CD14-positive monocyte (primary cell): Measurements from ENCODE around the gene WTAP. TPM values are rescaled to one million over a fixed set of nuclear protein-coding genes. Genes with fewer than 3 reads are reported as not detected.

Experiments used
- DNase-seq, 3 donors: peaks; one replicate each; pipeline ENCODE4 v3.0.0-alpha.2; 2011 to 2022
- H2AFZ ChIP-seq: 2 replicates; pipeline ENCODE4 v1.6.0; 2012; ENCODE audit warnings: mild to moderate bottlenecking, low read depth, low read length, inconsistent platforms; ENCODE audit not compliant: insufficient read depth, poor library complexity, severe bottlenecking
- H3K27ac ChIP-seq, 2 donors: 1 replicate in 1 of 2; 2 replicates in 1 of 2; pipeline ENCODE4 v1.5.1; 2012 to 2013; ENCODE audit warnings: low read length in 2 of 2, control low read depth in 1 of 2, inconsistent platforms in 1 of 2, low read depth in 1 of 2, mild to moderate bottlenecking in 1 of 2
- H3K27me3 ChIP-seq, 2 donors: one replicate each; pipeline versions ENCODE4 v1.6.0 to v1.6.1; 2011 to 2013; ENCODE audit warnings: low read length in 2 of 2; ENCODE audit not compliant: control insufficient read depth in 2 of 2, insufficient read depth in 2 of 2
- H3K36me3 ChIP-seq, 2 donors: replicated peaks in 1 of 2; 1 replicate in 1 of 2; 2 replicates in 1 of 2; pipeline versions ENCODE4 v1.5.1 to v1.6.1; 2012 to 2013; ENCODE audit warnings: low read length in 2 of 2, control low read depth in 1 of 2, inconsistent platforms in 1 of 2, mild to moderate bottlenecking in 1 of 2; ENCODE audit not compliant: insufficient read depth in 2 of 2, control insufficient read depth in 1 of 2
- H3K4me1 ChIP-seq, 2 donors: 1 replicate in 1 of 2; 2 replicates in 1 of 2; pipeline versions ENCODE4 v1.5.1 to v1.6.1; 2012 to 2013; ENCODE audit warnings: low read length in 2 of 2, control low read depth in 1 of 2, inconsistent platforms in 1 of 2, mild to moderate bottlenecking in 1 of 2, moderate library complexity in 1 of 2; ENCODE audit not compliant: insufficient read depth in 2 of 2, control insufficient read depth in 1 of 2
- H3K4me2 ChIP-seq: replicated peaks from 2 replicates; pipeline ENCODE3; 2012; ENCODE audit warnings: low read length, moderate library complexity, mild to moderate bottlenecking; ENCODE audit not compliant: poor library complexity, severe bottlenecking; ENCODE audit errors: extremely low read depth
- H3K4me3 ChIP-seq, 3 experiments: fragments of 200-600 bp in 1 of 3; sonication (generic) in 1 of 3; replicated peaks in 1 of 3; 1 replicate in 2 of 3; 2 replicates in 1 of 3; pipeline ENCODE4 v1.5.1; 2011 to 2013; ENCODE audit warnings: low read length in 3 of 3, mild to moderate bottlenecking in 3 of 3, control low read depth in 2 of 3, low read depth in 2 of 3, inconsistent platforms in 1 of 3, moderate library complexity in 1 of 3
- H3K79me2 ChIP-seq: 2 replicates; pipeline ENCODE4 v1.6.0; 2012; ENCODE audit warnings: mild to moderate bottlenecking, control low read depth, inconsistent platforms, low read length, moderate library complexity; ENCODE audit not compliant: insufficient read depth
- H3K9ac ChIP-seq: 2 replicates; pipeline ENCODE4 v1.6.0; 2017; ENCODE audit warnings: low read length, mild to moderate bottlenecking; ENCODE audit not compliant: insufficient read depth, poor library complexity, severe bottlenecking
- H3K9me3 ChIP-seq, 2 donors: replicated peaks in 1 of 2; 1 replicate in 1 of 2; 2 replicates in 1 of 2; pipeline versions ENCODE4 v1.5.1 to v1.6.1; 2012 to 2013; ENCODE audit warnings: low read length in 2 of 2, control low read depth in 1 of 2; ENCODE audit not compliant: control insufficient read depth in 1 of 2, insufficient read depth in 1 of 2
- H4K20me1 ChIP-seq: 2 replicates; pipeline ENCODE4 v1.6.0; 2012; ENCODE audit warnings: mild to moderate bottlenecking, low read length, control low read depth, moderate library complexity; ENCODE audit not compliant: insufficient read depth
- H3K27ac Mint-ChIP-seq, 7 donors: one replicate each; pipeline ENCODE4 v1.8.0; 2020; ENCODE audit warnings: mild to moderate bottlenecking in 7 of 7, mixed read lengths in 7 of 7, moderate library complexity in 6 of 7, inconsistent platforms in 2 of 7
- H3K27me3 Mint-ChIP-seq, 3 donors: one replicate each; pipeline ENCODE4 v1.8.0; 2021 to 2022; ENCODE audit warnings: low read depth in 3 of 3, mild to moderate bottlenecking in 3 of 3, mixed read lengths in 3 of 3, moderate library complexity in 3 of 3, inconsistent platforms in 1 of 3
- H3K36me3 Mint-ChIP-seq, 2 donors: one replicate each; pipeline ENCODE4 v1.8.0; 2020; ENCODE audit warnings: mixed read lengths in 2 of 2, inconsistent platforms in 1 of 2, mild to moderate bottlenecking in 1 of 2
- H3K4me1 Mint-ChIP-seq: one replicate; pipeline ENCODE4 v1.8.0; 2020; ENCODE audit warnings: mild to moderate bottlenecking, mixed read lengths
- H3K4me3 Mint-ChIP-seq, 2 donors: one replicate each; pipeline ENCODE4 v1.8.0; 2020; ENCODE audit warnings: mild to moderate bottlenecking in 2 of 2, mixed read lengths in 2 of 2, moderate library complexity in 1 of 2
- H3K9me3 Mint-ChIP-seq, 7 donors: one replicate each; pipeline ENCODE4 v1.8.0; 2020 to 2022; ENCODE audit warnings: mixed read lengths in 7 of 7, mild to moderate bottlenecking in 6 of 7, moderate library complexity in 6 of 7, inconsistent platforms in 2 of 7
- CTCF ChIP-seq: fragments of 200-600 bp; IDR thresholded peaks from one replicate; pipeline ENCODE4 v1.8.0; 2022; ENCODE audit warnings: antibody characterized with exemption, mild to moderate bottlenecking
- WGBS: methylation state at CpG from one replicate; pipeline ENCODE4 v1.1.5; 2013; ENCODE audit warnings: missing lambda C conversion rate; ENCODE audit not compliant: insufficient coverage; 5-methylcytosine and 5-hydroxymethylcytosine counted together
- intact Hi-C, 2 donors: fragments of 100-400 bp; cut with micrococcal nuclease; formaldehyde crosslinking; loops; one replicate each; pipeline versions ENCODE4 v1.15.0 to v1.15.1; 2023
- polyA plus RNA-seq, 3 donors: library from polyadenylated mRNA; depleted of rRNA in 1 of 3; unstranded in 2 of 3; stranded (reverse) in 1 of 3; fragments of 300-500 nt in 2 of 3; fragments of >200 nt in 1 of 3; fragmentation: Illumina TruSeq in 2 of 3; gene quantifications; 1 replicate in 2 of 3; 2 replicates in 1 of 3; pipeline ENCODE4 v1.2.3, GENCODE V29; 2012 to 2021

WTAP gene
- polyA plus RNA-seq, 3 donors = 50.8 to 95.9 (median 94.7) TPM

- Histone ChIP-seq H3K27ac (peak overlapping the region; percentile 94 to 96), H3K4me1 (peaks cover 44 to 64% of the 10 kb centered on the region in 2 donors), H3K36me3 (peaks cover 29 to 49% of the 10 kb centered on the region in 2 donors), H3K9me3 (no peaks in the 10 kb centered on the region), H3K9ac (peak overlapping the region; percentile 88), H3K4me2 (peak overlapping the region; percentile 87), H3K4me3 (peak overlapping the region; percentile 80 to 100 (median 81)), H4K20me1 (peaks cover 64% of the 10 kb centered on the region), H3K27me3 (no peaks in the 10 kb centered on the region), H3K79me2 (peaks cover 64% of the 10 kb centered on the region), H2AFZ (no peak overlapping the region)
- intact Hi-C loops = loop anchor here (5.0 to 10.0 kb wide), 2 partner anchors 96 to 283 kb away; partner anchors contain the start of gene TCP1 (in 1 of the 2)
- DNase-seq = peak; percentile 90 to 98 (median 96)
- Mint-ChIP-seq H3K36me3 (peaks cover 34 to 54% of the 10 kb centered on the region in 2 donors), H3K27ac (peak overlapping the region; percentile 91 to 97 (median 93)), H3K4me3 (peak overlapping the region; percentile 93 to 96), H3K4me1 (peaks cover 64% of the 10 kb centered on the region), H3K9me3 (peaks cover 0 to 5% (median 0%) of the 10 kb centered on the region in 7 donors), H3K27me3 (peaks cover 0 to 4% (median 0%) of the 10 kb centered on the region in 3 donors)
- WGBS = 2% methylated on average over 3 of the region's 11 CpGs
- TF ChIP-seq CTCF = peak; percentile 91
Measured at GRCh38 chr6:159691133-159691962, 36.0 kb upstream of the WTAP start.

- Histone ChIP-seq H4K20me1 (peaks cover 58% of the 10 kb centered on the region), H3K9me3 (no peaks in the 10 kb centered on the region), H3K4me1 (peaks cover 44 to 64% of the 10 kb centered on the region in 2 donors), H3K79me2 (peaks cover 59% of the 10 kb centered on the region), H3K9ac (peak overlapping the region; percentile 88), H3K27me3 (no peaks in the 10 kb centered on the region), H3K4me3 (peak overlapping the region; percentile 80 to 100 (median 81)), H2AFZ (no peak overlapping the region), H3K4me2 (peak overlapping the region; percentile 87), H3K36me3 (peaks cover 23 to 43% of the 10 kb centered on the region in 2 donors), H3K27ac (peak overlapping the region; percentile 94 to 96)
- no peak for TF ChIP-seq CTCF
- DNase-seq = peak in 1 of 3 donors; percentile 63
- H3K27ac Mint-ChIP-seq = peak overlapping the region; percentile 91 to 97 (median 93)
- peak overlapping the region; percentile 93 to 96 for H3K4me3 Mint-ChIP-seq
- WGBS = 41% methylated on average over 7 of the region's 7 CpGs
- intact Hi-C loops = loop anchor here (2.0 to 10.0 kb wide), 5 partner anchors 35 to 283 kb away; partner anchors contain the start of genes MRPL18 (in 1 of the 2), TCP1 (in 1 of the 2) and WTAP (in 1 of the 2)
- H3K9me3 Mint-ChIP-seq = peaks cover 0 to 5% (median 0%) of the 10 kb centered on the region in 7 donors
- H3K4me1 Mint-ChIP-seq = peaks cover 60% of the 10 kb centered on the region
- peaks cover 29 to 48% of the 10 kb centered on the region in 2 donors for H3K36me3 Mint-ChIP-seq
- peaks cover 0 to 4% (median 0%) of the 10 kb centered on the region in 3 donors for H3K27me3 Mint-ChIP-seq
Measured at GRCh38 chr6:159691963-159692287, 35.4 kb upstream of the WTAP start.
